OCI-LY7 (cell line): ENCODE data around the gene GALNT12. TPM values are rescaled to one million over a fixed set of nuclear protein-coding genes. Genes with fewer than 3 reads are reported as not detected.

Source experiments
- BruUV-seq: library from RNA; stranded (reverse); fragments of 400-500 nt; replicated peaks from 2 replicates; lab custom pipeline; 2021; lab: Mats Ljungman, UMichigan
- CTCF ChIA-PET: fragments of 300-600 bp; sonication (Branson Sonifier 250); formaldehyde crosslinking; loops from one replicate; lab custom pipeline; 2022; ENCODE audit warnings: antibody characterized with exemption; ENCODE audit not compliant: unreplicated experiment; lab: Charles Lee
- POLR2A ChIA-PET: fragments of 300-600 bp; sonication (Branson Sonifier 250); formaldehyde crosslinking; loops from one replicate; lab custom pipeline; 2022; ENCODE audit warnings: antibody characterized with exemption; lab: Charles Lee
- DNase-seq: peaks from one replicate; pipeline ENCODE4 v3.0.0-alpha.2; 2015; ENCODE audit warnings: low spot score
- H2AFZ ChIP-seq: fragments of 200-600 bp; sonication (generic), shearing (Covaris generic); 2 replicates; pipeline ENCODE4 v1.6.1; 2014; ENCODE audit warnings: mild to moderate bottlenecking, antibody characterized with exemption, low read length, moderate library complexity
- H3K27ac ChIP-seq: fragments of 200-600 bp; sonication (generic); 2 replicates; pipeline ENCODE4 v1.5.1; 2014; ENCODE audit warnings: mixed run types, low read depth, mild to moderate bottlenecking, moderate library complexity, low read length, inconsistent platforms; ENCODE audit not compliant: poor library complexity, severe bottlenecking
- H3K36me3 ChIP-seq: fragments of 200-600 bp; sonication (generic); 2 replicates; pipeline ENCODE4 v1.6.1; 2014; ENCODE audit warnings: mild to moderate bottlenecking, antibody characterized with exemption, low read length, moderate library complexity, mixed read lengths; ENCODE audit not compliant: insufficient read depth
- H3K4me1 ChIP-seq: fragments of 200-600 bp; sonication (generic); 2 replicates; pipeline ENCODE4 v1.5.1; 2014; ENCODE audit warnings: mild to moderate bottlenecking, low read length; ENCODE audit not compliant: insufficient read depth, poor library complexity, severe bottlenecking
- H3K4me2 ChIP-seq: fragments of 200-600 bp; sonication (generic); 2 replicates; pipeline ENCODE4 v1.6.1; 2014; ENCODE audit warnings: mild to moderate bottlenecking, low read length
- H3K4me3 ChIP-seq: fragments of 200-600 bp; sonication (generic); 2 replicates; pipeline ENCODE4 v1.5.1; 2014; ENCODE audit warnings: mild to moderate bottlenecking, low read depth, low read length; ENCODE audit not compliant: poor library complexity, severe bottlenecking
- H3K79me2 ChIP-seq: fragments of 200-600 bp; sonication (generic); 2 replicates; pipeline ENCODE4 v1.6.1; 2016; ENCODE audit warnings: low read depth, mild to moderate bottlenecking, low read length, moderate library complexity, mixed read lengths; ENCODE audit not compliant: insufficient read depth
- H3K9me2 ChIP-seq: fragments of 200-600 bp; sonication (generic); 2 replicates; pipeline ENCODE4 v1.6.1; 2016; ENCODE audit warnings: mild to moderate bottlenecking, low read length, mixed read lengths; ENCODE audit not compliant: insufficient read depth
- H3K9me3 ChIP-seq: fragments of 200-600 bp; sonication (generic); 2 replicates; pipeline ENCODE4 v1.6.1; 2014; ENCODE audit warnings: mild to moderate bottlenecking, mixed run types, low read length, mixed read lengths
- H4K20me1 ChIP-seq: fragments of 200-600 bp; sonication (generic); 2 replicates; pipeline ENCODE4 v1.6.1; 2014; ENCODE audit warnings: mild to moderate bottlenecking, antibody characterized with exemption, low read length, moderate library complexity, mixed read lengths; ENCODE audit not compliant: insufficient read depth
- CTCF ChIP-seq: fragments of 200-600 bp; sonication (generic); conservative IDR thresholded peaks from 2 replicates; pipeline ENCODE4 v1.5.1; 2014; ENCODE audit warnings: mild to moderate bottlenecking, antibody characterized with exemption, low read length, moderate library complexity, mixed read lengths
- EZH2phosphoT487 ChIP-seq: fragments of 200-600 bp; sonication (generic); IDR thresholded peaks from 2 replicates; pipeline ENCODE4 v1.6.1; 2018; ENCODE audit warnings: low read depth, borderline replicate concordance, mild to moderate bottlenecking, mixed run types, antibody characterized with exemption, low read length, moderate library complexity, mixed read lengths
- intact Hi-C: fragments of 100-400 bp; cut with micrococcal nuclease; formaldehyde crosslinking; loops from one replicate; pipeline ENCODE4 v1.10.0; 2022; ENCODE audit not compliant: unreplicated experiment
- total RNA-seq, 2 experiments: library from RNA; depleted of rRNA in 1 of 2; stranded (reverse); fragments of >200 nt in 1 of 2; shearing (Covaris generic) in 1 of 2; gene quantifications; 2 replicates each; pipeline ENCODE4 v1.2.3, GENCODE V29; 2014 to 2022

The GALNT12 gene
- total RNA-seq, 2 experiments from 2014 or later: 5.5 to 9.7 TPM

DNA sequence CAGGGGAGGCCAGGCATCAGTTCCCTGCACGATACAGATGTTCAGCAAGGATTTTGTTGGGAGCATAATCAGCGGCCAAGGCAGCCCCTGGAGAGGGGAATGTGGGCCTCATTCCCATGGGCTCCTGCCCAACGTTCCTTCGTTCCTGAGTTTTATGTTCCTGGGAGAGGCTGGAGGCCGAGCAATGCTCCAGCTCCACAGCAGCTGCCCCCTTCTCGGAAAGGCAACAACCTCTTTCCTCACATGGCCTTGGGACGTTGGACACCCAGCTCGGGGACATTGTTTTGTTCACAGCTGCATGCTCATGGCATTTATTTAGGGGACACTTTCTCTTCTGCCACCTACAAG lies 72.5 kb downstream of the GALNT12 start:
- Histone ChIP-seq H3K79me2 (no peaks in the 10 kb centered on the region), H3K4me1 (no peaks in the 10 kb centered on the region), H3K36me3 (no peaks in the 10 kb centered on the region), H3K27ac (no peak overlapping the region), H3K9me2 (no peaks in the 10 kb centered on the region), H3K4me3 (no peak overlapping the region), H3K4me2 (no peak overlapping the region), H2AFZ (no peak overlapping the region), H4K20me1 (no peaks in the 10 kb centered on the region), H3K9me3 (no peaks in the 10 kb centered on the region)
- no peak for DNase-seq
- no TSS peak for BruUV-seq
- no peak for TF ChIP-seq EZH2phosphoT487
- TF ChIP-seq CTCF: no peak
- ChIA-PET POLR2A (interaction anchor here (0.5 kb wide), 1 partner anchor 120 kb away, joined by 3 read pairs; no protein-coding TSS in a partner anchor), CTCF (no interaction called here)
- intact Hi-C loops: no loop called here

DNA sequence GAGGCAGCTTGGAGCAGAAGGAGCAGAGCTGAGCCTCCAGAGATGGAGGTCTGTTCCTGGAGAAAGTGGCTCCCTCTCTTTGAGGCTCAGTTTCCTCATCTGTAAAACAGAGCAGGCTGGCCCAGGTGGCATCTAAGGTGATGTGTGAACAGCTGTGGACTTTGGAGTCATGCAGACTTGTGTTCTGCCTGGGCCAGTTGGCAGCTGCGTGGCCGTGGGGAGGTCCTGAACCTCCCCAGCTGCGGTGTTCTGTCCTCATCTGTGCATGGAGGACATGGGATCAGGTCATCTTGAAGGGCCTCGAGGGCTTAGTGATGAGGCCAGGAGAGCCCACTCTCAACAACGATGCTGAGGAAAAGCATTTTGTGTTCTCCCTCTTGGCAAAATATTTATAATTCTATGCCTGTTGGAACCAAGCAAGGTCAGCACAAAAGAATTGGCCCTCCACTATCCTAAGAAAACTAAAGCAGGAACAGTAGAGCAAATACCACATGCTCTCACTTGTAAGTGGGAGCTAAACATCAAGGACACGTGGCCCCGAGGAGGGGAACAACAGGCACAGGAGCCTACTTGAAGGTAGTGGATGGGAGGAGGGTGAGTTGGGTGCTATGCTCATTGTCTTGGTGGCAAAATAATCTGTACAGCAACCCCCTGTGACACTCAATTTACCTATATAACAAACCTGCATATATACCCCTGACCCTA lies 73.0 kb downstream of the GALNT12 start:
- Histone ChIP-seq H3K4me1 (no peaks in the 10 kb centered on the region), H3K36me3 (no peaks in the 10 kb centered on the region), H3K4me2 (no peak overlapping the region), H4K20me1 (no peaks in the 10 kb centered on the region), H2AFZ (no peak overlapping the region), H3K9me3 (no peaks in the 10 kb centered on the region), H3K4me3 (no peak overlapping the region), H3K9me2 (no peaks in the 10 kb centered on the region), H3K79me2 (no peaks in the 10 kb centered on the region), H3K27ac (no peak overlapping the region)
- no TSS peak for BruUV-seq
- TF ChIP-seq CTCF (no peak), EZH2phosphoT487 (no peak)
- CTCF ChIA-PET: no interaction called here
- POLR2A ChIA-PET: no interaction called here
- no peak for DNase-seq
- intact Hi-C loops: no loop called here

DNA sequence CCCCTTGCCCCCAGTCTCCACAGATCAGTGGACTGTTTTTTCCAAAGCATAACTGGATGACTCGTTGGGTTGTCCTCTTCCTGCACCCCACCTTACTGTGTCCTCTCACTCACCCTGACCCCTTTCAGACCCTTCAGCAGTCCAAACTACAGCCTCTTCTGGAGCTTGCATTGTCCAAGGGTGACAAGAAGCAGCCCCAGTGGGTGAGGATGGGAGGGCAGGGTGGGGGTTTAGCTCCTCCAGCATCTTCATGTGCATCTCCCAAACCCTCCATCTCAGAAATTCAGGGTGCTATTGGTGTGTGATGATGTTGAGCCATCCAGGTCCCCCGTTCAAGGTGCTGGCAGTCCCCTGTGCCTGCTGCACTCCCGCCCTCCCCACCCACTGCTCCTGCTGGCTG lies 73.9 kb downstream of the GALNT12 start:
- ChIA-PET CTCF (no interaction called here), POLR2A (no interaction called here)
- no peaks in the 10 kb centered on the region for H4K20me1 ChIP-seq
- no peak for DNase-seq
- no TSS peak for BruUV-seq
- H3K9me3 ChIP-seq: no peaks in the 10 kb centered on the region
- no peak overlapping the region for H2AFZ ChIP-seq
- no peak overlapping the region for H3K4me2 ChIP-seq
- H3K79me2 ChIP-seq: no peaks in the 10 kb centered on the region
- no peaks in the 10 kb centered on the region for H3K9me2 ChIP-seq
- intact Hi-C loops: no loop called here
- H3K4me1 ChIP-seq: no peaks in the 10 kb centered on the region
- no peak overlapping the region for H3K27ac ChIP-seq
- no peaks in the 10 kb centered on the region for H3K36me3 ChIP-seq
- no peak for TF ChIP-seq CTCF
- no peak for TF ChIP-seq EZH2phosphoT487
- H3K4me3 ChIP-seq: no peak overlapping the region
